Measurements from ENCODE around the gene KLK7. TPM values are rescaled to one million over a fixed set of nuclear protein-coding genes. Genes with fewer than 3 reads are reported as not detected.

The KLK7 gene
- total and polyA plus RNA-seq, 8 donors = 0.08 to 0.55 (median 0.08) TPM; not detected in 4

DNA sequence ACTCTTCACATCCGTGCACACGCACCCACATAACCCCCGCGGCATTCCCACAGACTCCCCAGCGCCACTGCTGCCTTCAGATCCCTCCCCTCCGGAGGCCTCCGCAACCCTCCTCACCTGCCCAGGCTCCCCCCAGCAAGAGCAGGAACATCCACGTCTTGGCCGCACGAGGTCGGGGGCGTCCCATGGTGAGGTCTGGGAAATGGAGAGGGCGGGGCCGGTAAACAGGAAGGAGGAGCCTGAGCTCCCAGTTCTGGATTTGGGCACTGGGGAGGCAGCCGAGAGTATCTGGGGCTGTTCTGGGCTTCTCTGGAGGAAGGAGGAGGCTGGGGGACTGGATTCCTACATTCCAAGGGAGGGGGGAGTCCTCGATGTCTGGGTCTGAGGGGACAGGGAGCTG lies 17.3 kb upstream of the KLK7 start:
- intact Hi-C loops (cut with DNase I) = no loop called here
- no peak for ATAC-seq

DNA sequence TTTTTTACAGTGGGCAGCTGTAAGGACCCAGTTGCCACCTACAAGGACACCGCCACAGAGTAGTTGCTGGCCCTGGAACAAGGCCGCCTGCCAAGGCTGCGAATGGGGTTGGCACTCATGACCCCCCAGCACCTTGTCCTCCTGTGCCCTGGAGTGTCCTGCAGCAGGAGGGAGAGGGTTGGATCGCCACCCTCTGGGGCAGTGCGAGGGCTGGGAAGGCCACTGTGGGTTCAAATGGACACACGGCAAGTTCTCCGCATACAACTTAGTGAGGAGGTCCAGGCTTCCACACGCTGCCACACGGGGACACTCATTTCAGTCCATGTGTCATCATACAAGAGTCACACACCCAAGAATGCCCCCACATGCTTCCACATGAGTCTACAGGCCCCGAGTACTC lies 16.7 kb upstream of the KLK7 start:
- no peak overlapping the region for H3K4me3 ChIP-seq
- no peaks in the 10 kb centered on the region for H3K4me1 ChIP-seq
- ATAC-seq (no peak), DNase-seq (no peak)
- H3K27ac ChIP-seq = no peak overlapping the region
- intact Hi-C loops (cut with DNase I) = no loop called here
- no peaks in the 10 kb centered on the region for H3K36me3 ChIP-seq
- H3K9me3 ChIP-seq = peaks cover 0 to 2% of the 10 kb centered on the region in 2 donors
- H3K27me3 ChIP-seq = peaks cover 0 to 77% of the 10 kb centered on the region in 2 donors
- TF ChIP-seq, protein P1, sequence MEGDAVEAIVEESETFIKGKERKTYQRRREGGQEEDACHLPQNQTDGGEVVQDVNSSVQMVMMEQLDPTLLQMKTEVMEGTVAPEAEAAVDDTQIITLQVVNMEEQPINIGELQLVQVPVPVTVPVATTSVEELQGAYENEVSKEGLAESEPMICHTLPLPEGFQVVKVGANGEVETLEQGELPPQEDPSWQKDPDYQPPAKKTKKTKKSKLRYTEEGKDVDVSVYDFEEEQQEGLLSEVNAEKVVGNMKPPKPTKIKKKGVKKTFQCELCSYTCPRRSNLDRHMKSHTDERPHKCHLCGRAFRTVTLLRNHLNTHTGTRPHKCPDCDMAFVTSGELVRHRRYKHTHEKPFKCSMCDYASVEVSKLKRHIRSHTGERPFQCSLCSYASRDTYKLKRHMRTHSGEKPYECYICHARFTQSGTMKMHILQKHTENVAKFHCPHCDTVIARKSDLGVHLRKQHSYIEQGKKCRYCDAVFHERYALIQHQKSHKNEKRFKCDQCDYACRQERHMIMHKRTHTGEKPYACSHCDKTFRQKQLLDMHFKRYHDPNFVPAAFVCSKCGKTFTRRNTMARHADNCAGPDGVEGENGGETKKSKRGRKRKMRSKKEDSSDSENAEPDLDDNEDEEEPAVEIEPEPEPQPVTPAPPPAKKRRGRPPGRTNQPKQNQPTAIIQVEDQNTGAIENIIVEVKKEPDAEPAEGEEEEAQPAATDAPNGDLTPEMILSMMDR (IDR thresholded peaks at IDR 0.05) = no peak

More for the DNA sequence above, 17.3 kb upstream of the KLK7 start:
- Histone ChIP-seq H3K9me3 (peaks cover 0 to 2% of the 10 kb centered on the region in 2 donors), H3K36me3 (no peaks in the 10 kb centered on the region), H3K27ac (no peak overlapping the region), H3K4me1 (no peaks in the 10 kb centered on the region), H3K4me3 (no peak overlapping the region), H3K27me3 (peaks cover 0 to 77% of the 10 kb centered on the region in 2 donors)
- TF ChIP-seq, protein P1 (IDR thresholded peaks at IDR 0.05) = no peak
- DNase-seq = no peak

DNA sequence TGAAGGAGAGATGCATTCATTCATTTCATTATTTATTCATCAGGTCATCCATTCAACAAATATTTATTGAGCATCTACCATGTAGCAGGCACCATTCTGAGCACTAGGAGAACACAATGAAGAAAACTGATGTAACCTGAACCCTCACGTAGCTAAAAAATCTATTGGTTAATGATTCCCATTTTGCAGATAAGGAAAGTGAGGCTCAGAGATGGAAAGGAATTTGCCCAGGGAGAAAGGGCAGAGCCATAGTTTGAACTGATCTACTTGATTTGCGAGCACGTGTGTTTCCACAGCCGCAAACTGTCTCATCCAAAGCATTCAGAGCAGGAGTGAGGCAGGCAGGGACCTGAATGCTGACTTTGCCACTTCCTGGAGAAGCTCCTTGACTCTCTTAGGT lies 15.0 kb upstream of the KLK7 start:
- no peak for DNase-seq
- H3K36me3 ChIP-seq = no peaks in the 10 kb centered on the region
- intact Hi-C loops (cut with DNase I) = no loop called here

DNA sequence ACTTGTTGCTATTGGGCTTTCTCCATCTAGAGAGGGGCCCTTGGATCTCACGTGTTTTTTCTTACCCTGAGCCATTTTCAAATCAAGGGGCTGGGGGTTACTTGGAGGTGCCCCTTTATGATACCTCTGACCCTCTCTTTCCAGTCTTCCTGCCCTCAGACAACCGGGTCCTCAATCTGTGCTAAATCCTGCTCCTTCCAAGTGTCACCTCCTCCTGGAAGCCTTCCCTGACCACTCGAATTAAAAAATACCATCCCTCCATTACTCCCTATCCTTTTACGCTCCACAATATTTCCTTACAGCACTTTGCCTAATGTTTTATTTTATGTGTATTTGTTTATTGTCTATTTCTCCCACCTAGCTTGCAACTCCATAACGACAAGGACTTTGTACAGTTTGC lies 14.3 kb upstream of the KLK7 start:
- H3K36me3 ChIP-seq = no peaks in the 10 kb centered on the region
- H3K4me3 ChIP-seq = no peak overlapping the region
- intact Hi-C loops (cut with DNase I) = no loop called here
- TF ChIP-seq, protein P1 (IDR thresholded peaks at IDR 0.05) = no peak
- H3K9me3 ChIP-seq = peaks cover 0 to 4% of the 10 kb centered on the region in 2 donors
- ATAC-seq (no peak), DNase-seq (no peak)
- H3K27ac ChIP-seq = no peak overlapping the region
- peaks cover 0 to 66% of the 10 kb centered on the region in 2 donors for H3K27me3 ChIP-seq
- no peaks in the 10 kb centered on the region for H3K4me1 ChIP-seq

More for the DNA sequence above, 15.0 kb upstream of the KLK7 start:
- H3K4me1 ChIP-seq = no peaks in the 10 kb centered on the region
- H3K27me3 ChIP-seq = peaks cover 0 to 72% of the 10 kb centered on the region in 2 donors
- no peak for ATAC-seq
- TF ChIP-seq, protein P1 (IDR thresholded peaks at IDR 0.05) = no peak
- no peak overlapping the region for H3K27ac ChIP-seq
- peaks cover 0 to 4% of the 10 kb centered on the region in 2 donors for H3K9me3 ChIP-seq
- no peak overlapping the region for H3K4me3 ChIP-seq

DNA sequence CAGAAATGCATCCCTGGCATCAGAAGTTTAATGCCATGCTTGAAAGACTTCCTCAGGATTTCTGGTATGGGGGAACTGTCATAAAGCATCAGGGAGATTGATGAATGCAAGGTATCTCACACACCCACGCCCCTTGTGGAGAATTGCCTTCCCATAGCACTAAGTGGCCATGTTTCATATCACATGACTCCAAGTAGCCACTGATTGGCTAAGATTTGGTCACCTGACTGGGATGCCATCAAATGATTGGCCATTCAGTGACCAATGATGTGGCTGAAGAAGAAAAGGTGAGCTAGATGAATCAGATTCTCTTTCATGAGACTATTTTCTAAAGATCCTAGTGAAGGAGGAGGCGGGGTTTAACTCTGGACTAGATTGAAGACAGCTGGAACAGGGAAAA lies 10.4 kb upstream of the KLK7 start:
- no peaks in the 10 kb centered on the region for H3K36me3 ChIP-seq
- ATAC-seq = no peak
- H3K4me1 ChIP-seq = no peaks in the 10 kb centered on the region
- H3K27ac ChIP-seq = no peak overlapping the region
- H3K4me3 ChIP-seq = no peak overlapping the region
- peaks cover 0 to 3% of the 10 kb centered on the region in 2 donors for H3K9me3 ChIP-seq
- TF ChIP-seq, protein P1 (IDR thresholded peaks at IDR 0.05) = no peak
- H3K27me3 ChIP-seq = peaks cover 0 to 26% of the 10 kb centered on the region in 2 donors
- intact Hi-C loops (cut with DNase I) = no loop called here
- DNase-seq = no peak
